K562 (cell line): ENCODE data around the gene FUBP3. TPM values are rescaled to one million over a fixed set of nuclear protein-coding genes. Genes with fewer than 3 reads are reported as not detected.

Source experiments
- LEF1 ChIP-seq: fragments of 450-650 bp; IDR thresholded peaks from 2 replicates; pipeline ENCODE4 v1.6.1; 2016; ENCODE audit warnings: mild to moderate bottlenecking
- RFX5 ChIP-seq: IDR thresholded peaks from 2 replicates; pipeline ENCODE4 v1.6.1; 2011; ENCODE audit warnings: low read depth, mild to moderate bottlenecking, improper control_type of control experiment, low read length
- polyA plus RNA-seq, 8 experiments: library from polyadenylated mRNA; depleted of rRNA in 4 of 8; stranded (reverse) in 5 of 8; unstranded in 3 of 8; fragments of >200 nt; fragmentation: Nextera tagmentation in 2 of 8; fragmentation: Illumina TruSeq in 1 of 8; extraction: Ambion mirVana in 2 of 8; extraction: Trizol in 1 of 8; gene quantifications; 2 replicates each; pipeline versions ENCODE4 v1.2.1 to v1.2.3, GENCODE V29; 2011 to 2014; ENCODE audit warnings: inconsistent platforms in 1 of 8, missing spikeins in 1 of 8
- total RNA-seq, 7 experiments: library from RNA; depleted of rRNA in 6 of 7; stranded (reverse); fragments of >200 nt in 6 of 7; fragmentation: Illumina TruSeq in 2 of 7; extraction: Trizol in 2 of 7; gene quantifications; 2 replicates each; pipeline versions ENCODE4 v1.2.1 to v1.2.3, GENCODE V29; 2011 to 2021; ENCODE audit warnings: low replicate concordance in 1 of 7
- TF ChIP-seq, protein P1 (sequence below), 2 experiments: fragments of 450-650 bp in 1 of 2; sonication (generic) in 1 of 2; formaldehyde crosslinking in 1 of 2; IDR thresholded peaks; 2 replicates each; pipeline versions ENCODE4 v1.7.1 to v1.9.0; 2016 to 2022; ENCODE audit warnings: inconsistent platforms in 1 of 2, mild to moderate bottlenecking in 1 of 2, missing genetic modification reagents in 1 of 2
- TF ChIP-seq, protein P2 (sequence below), 2 experiments: fragments of 200-800 bp in 1 of 2; sonication (Bioruptor generic) in 1 of 2; sonication (generic) in 1 of 2; formaldehyde crosslinking in 1 of 2; IDR thresholded peaks in 1 of 2; conservative IDR thresholded peaks in 1 of 2; 2 replicates each; pipeline versions ENCODE4 v1.5.0 to v1.6.1; 2016 to 2020; ENCODE audit warnings: missing compliant biosample characterization in 1 of 2, missing genetic modification characterization in 1 of 2, missing genetic modification reagents in 1 of 2
- TF ChIP-seq, protein P3 (sequence below): fragments of 450-650 bp; IDR thresholded peaks from 2 replicates; pipeline ENCODE4 v1.6.1; 2017; ENCODE audit warnings: antibody characterized with exemption, mild to moderate bottlenecking

The FUBP3 gene
- total and polyA plus RNA-seq, 9 of the 15 experiments (the other 6 are each of a cell fraction or from before 2014, with no cell fraction given): 3.0 to 64.0 (median 48.1) TPM

DNA sequence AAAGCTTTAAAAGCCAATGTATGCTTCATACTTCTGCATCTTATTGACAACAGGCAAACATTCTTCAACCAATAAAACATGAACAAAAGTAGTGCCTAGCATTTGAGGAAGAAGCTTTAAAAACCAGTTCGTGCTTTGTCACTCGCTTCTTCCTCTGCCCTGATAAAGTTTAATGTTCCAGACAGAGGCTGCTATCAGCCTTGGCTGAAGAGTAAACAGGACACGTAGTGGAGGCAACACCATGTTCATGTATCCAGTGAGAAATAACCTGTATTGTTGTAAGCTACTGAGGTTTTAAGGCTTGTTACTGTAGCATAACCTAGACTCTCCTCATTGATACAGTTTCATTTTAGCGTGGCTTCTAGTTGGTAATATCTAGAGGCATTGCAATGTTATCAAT, 3.2 kb upstream of the FUBP3 start (continued):
- TF ChIP-seq, protein P1, sequence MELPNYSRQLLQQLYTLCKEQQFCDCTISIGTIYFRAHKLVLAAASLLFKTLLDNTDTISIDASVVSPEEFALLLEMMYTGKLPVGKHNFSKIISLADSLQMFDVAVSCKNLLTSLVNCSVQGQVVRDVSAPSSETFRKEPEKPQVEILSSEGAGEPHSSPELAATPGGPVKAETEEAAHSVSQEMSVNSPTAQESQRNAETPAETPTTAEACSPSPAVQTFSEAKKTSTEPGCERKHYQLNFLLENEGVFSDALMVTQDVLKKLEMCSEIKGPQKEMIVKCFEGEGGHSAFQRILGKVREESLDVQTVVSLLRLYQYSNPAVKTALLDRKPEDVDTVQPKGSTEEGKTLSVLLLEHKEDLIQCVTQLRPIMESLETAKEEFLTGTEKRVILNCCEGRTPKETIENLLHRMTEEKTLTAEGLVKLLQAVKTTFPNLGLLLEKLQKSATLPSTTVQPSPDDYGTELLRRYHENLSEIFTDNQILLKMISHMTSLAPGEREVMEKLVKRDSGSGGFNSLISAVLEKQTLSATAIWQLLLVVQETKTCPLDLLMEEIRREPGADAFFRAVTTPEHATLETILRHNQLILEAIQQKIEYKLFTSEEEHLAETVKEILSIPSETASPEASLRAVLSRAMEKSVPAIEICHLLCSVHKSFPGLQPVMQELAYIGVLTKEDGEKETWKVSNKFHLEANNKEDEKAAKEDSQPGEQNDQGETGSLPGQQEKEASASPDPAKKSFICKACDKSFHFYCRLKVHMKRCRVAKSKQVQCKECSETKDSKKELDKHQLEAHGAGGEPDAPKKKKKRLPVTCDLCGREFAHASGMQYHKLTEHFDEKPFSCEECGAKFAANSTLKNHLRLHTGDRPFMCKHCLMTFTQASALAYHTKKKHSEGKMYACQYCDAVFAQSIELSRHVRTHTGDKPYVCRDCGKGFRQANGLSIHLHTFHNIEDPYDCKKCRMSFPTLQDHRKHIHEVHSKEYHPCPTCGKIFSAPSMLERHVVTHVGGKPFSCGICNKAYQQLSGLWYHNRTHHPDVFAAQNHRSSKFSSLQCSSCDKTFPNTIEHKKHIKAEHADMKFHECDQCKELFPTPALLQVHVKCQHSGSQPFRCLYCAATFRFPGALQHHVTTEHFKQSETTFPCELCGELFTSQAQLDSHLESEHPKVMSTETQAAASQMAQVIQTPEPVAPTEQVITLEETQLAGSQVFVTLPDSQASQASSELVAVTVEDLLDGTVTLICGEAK (IDR thresholded peaks at IDR 0.05): peak; percentile 96
- TF ChIP-seq, protein P1 (CRISPR knock-in tag; IDR thresholded peaks at IDR 0.05): peak; percentile 88
- no peak for TF ChIP-seq RFX5
- TF ChIP-seq, protein P2, sequence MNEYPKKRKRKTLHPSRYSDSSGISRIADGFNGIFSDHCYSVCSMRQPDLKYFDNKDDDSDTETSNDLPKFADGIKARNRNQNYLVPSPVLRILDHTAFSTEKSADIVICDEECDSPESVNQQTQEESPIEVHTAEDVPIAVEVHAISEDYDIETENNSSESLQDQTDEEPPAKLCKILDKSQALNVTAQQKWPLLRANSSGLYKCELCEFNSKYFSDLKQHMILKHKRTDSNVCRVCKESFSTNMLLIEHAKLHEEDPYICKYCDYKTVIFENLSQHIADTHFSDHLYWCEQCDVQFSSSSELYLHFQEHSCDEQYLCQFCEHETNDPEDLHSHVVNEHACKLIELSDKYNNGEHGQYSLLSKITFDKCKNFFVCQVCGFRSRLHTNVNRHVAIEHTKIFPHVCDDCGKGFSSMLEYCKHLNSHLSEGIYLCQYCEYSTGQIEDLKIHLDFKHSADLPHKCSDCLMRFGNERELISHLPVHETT (CRISPR knock-in tag; conservative IDR thresholded peaks at IDR 0.05 in 1 of 2, IDR thresholded peaks at IDR 0.05 in 1 of 2): no peak
- TF ChIP-seq, protein P3, sequence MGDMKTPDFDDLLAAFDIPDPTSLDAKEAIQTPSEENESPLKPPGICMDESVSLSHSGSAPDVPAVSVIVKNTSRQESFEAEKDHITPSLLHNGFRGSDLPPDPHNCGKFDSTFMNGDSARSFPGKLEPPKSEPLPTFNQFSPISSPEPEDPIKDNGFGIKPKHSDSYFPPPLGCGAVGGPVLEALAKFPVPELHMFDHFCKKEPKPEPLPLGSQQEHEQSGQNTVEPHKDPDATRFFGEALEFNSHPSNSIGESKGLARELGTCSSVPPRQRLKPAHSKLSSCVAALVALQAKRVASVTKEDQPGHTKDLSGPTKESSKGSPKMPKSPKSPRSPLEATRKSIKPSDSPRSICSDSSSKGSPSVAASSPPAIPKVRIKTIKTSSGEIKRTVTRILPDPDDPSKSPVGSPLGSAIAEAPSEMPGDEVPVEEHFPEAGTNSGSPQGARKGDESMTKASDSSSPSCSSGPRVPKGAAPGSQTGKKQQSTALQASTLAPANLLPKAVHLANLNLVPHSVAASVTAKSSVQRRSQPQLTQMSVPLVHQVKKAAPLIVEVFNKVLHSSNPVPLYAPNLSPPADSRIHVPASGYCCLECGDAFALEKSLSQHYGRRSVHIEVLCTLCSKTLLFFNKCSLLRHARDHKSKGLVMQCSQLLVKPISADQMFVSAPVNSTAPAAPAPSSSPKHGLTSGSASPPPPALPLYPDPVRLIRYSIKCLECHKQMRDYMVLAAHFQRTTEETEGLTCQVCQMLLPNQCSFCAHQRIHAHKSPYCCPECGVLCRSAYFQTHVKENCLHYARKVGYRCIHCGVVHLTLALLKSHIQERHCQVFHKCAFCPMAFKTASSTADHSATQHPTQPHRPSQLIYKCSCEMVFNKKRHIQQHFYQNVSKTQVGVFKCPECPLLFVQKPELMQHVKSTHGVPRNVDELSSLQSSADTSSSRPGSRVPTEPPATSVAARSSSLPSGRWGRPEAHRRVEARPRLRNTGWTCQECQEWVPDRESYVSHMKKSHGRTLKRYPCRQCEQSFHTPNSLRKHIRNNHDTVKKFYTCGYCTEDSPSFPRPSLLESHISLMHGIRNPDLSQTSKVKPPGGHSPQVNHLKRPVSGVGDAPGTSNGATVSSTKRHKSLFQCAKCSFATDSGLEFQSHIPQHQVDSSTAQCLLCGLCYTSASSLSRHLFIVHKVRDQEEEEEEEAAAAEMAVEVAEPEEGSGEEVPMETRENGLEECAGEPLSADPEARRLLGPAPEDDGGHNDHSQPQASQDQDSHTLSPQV: peak; percentile 49; the same call in 1 of the 2 replicates
- 0 out of 2 replicates have a peak, but pooled peaks have one; percentile 34 for TF ChIP-seq LEF1
